ENCODE results near the gene MATN4.

MATN4 gene

DNA sequence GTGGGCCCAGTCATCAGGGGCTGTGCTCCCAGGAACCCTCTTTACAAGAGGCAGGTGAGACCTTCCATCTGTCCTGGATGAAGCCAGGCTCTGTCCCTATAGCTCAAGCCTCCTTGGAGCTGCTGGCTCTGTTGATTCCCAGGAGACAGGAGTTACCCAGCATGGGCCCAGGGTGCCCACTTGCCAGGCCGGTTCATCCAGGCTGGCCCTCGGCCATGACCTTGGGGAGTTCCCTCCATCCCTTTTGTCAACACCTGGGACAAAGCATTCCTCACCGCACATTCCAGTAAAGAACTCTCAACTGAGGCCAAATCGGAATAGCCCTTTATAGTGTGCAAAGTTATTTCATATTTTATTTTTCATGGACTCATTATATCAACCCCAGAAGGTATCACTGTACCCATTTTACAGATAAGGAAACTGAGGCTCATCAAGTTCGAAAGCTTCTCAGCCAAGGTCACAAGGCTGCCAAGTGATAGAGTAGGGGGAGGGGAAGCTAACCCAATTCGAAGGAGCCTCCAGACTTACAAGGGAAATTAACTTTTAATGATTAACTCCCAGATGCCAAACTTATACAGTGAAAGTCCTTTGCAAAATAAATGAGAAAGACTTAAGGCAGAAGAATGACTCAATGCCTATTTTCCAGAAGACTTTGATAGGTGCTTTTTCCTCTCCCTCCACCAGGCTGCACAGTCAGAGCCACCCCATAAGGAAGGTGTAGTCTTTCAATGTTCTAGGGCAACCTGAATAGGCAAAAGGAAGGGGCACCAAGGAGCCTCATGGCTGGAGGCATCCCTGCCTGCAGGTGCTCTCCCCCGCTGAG lies 21.6 kb upstream of the MATN4 start:
- Histone ChIP-seq H3K4ac (ENCODE audit: low read length) (no peak overlapping the region), H2BK12ac (ENCODE audit: low read length) (no peak overlapping the region), H3K4me2 (ENCODE audit: insufficient read depth, low read length, poor library complexity, severe bottlenecking) (no peak overlapping the region), H2BK5ac (ENCODE audit: low read length) (no peak overlapping the region), H3K9me3 (replicated peaks in 1 of 2; ENCODE audit: control insufficient read depth in 2 of 2, insufficient read depth in 1 of 2, low read depth in 1 of 2, low read length in 2 of 2) (no peaks in the 10 kb centered on the region), H2BK15ac (ENCODE audit: low read length) (no peak overlapping the region), H3K4me3 (ENCODE audit: low read length in 2 of 2) (no peak overlapping the region), H3K36me3 (replicated peaks in 1 of 2; ENCODE audit: control insufficient read depth in 2 of 2, insufficient read depth in 2 of 2, low read length in 2 of 2) (peaks cover 0 to 15% of the 10 kb centered on the region in 2 donors), H3K27me3 (ENCODE audit: control insufficient read depth in 3 of 3, insufficient read depth in 3 of 3, low read depth in 1 of 3, low read length in 3 of 3) (no peaks in the 10 kb centered on the region), H3K4me1 (ENCODE audit: control insufficient read depth in 2 of 2, insufficient read depth in 1 of 2, low read depth in 1 of 2, low read length in 2 of 2) (peaks cover 0 to 3% of the 10 kb centered on the region in 2 donors), H3K14ac (ENCODE audit: low read length) (no peak overlapping the region), H3K27ac (replicated peaks; ENCODE audit: low read length) (no peak overlapping the region), H3K23ac (ENCODE audit: low read depth, low read length, poor library complexity) (no peak overlapping the region), H2AK5ac (ENCODE audit: low read depth, low read length) (no peak overlapping the region), H2BK120ac (ENCODE audit: low read depth, low read length) (no peak overlapping the region), H2AFZ (ENCODE audit: low read length) (no peak overlapping the region), H3K9ac (ENCODE audit: low read depth, low read length, poor library complexity) (no peak overlapping the region), H3K18ac (ENCODE audit: low read length) (no peak overlapping the region), H4K8ac (ENCODE audit: low read depth, low read length) (no peak overlapping the region), H3K79me1 (ENCODE audit: low read depth, low read length) (no peaks in the 10 kb centered on the region), H4K91ac (ENCODE audit: low read depth, low read length, poor library complexity) (no peak overlapping the region)
- DNase-seq (ENCODE audit: low spot score), result no peak
- no CpG with 5 or more reads among the region's 7 CpGs for WGBS, 2 donors (ENCODE audit: extremely low coverage in 2 of 2, insufficient read length in 2 of 2, insufficient replicate concordance in 1 of 2)

DNA sequence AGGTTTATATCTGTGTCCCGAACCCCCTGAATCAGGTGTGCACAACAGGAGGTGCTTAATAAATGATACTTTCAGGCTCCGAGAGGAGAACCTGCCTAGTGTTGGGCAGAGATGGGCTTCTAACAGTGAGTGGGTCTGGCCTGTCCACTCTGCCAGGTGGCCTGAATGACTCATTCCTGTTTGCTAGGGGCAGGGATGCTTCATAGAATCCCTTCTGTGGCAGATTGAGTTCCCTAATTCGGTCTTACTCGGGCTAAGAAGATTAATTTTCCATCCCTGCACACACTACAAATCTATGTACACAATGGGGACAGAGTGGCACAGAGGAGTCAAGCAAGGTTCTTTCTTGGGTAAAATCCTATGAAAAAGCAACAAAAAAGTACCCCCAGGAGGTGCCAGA lies 20.4 kb upstream of the MATN4 start:
- Histone ChIP-seq H3K23ac (ENCODE audit: low read depth, low read length, poor library complexity) (no peak overlapping the region), H2BK12ac (ENCODE audit: low read length) (no peak overlapping the region), H3K14ac (ENCODE audit: low read length) (no peak overlapping the region), H3K4me2 (ENCODE audit: insufficient read depth, low read length, poor library complexity, severe bottlenecking) (no peak overlapping the region), H3K79me1 (ENCODE audit: low read depth, low read length) (no peaks in the 10 kb centered on the region), H2BK15ac (ENCODE audit: low read length) (no peak overlapping the region), H3K4me1 (ENCODE audit: control insufficient read depth in 2 of 2, insufficient read depth in 1 of 2, low read depth in 1 of 2, low read length in 2 of 2) (peaks cover 0 to 3% of the 10 kb centered on the region in 2 donors), H3K18ac (ENCODE audit: low read length) (no peak overlapping the region), H2BK120ac (ENCODE audit: low read depth, low read length) (no peak overlapping the region), H3K27me3 (ENCODE audit: control insufficient read depth in 3 of 3, insufficient read depth in 3 of 3, low read depth in 1 of 3, low read length in 3 of 3) (no peaks in the 10 kb centered on the region), H3K27ac (replicated peaks; ENCODE audit: low read length) (no peak overlapping the region), H3K9me3 (replicated peaks in 1 of 2; ENCODE audit: control insufficient read depth in 2 of 2, insufficient read depth in 1 of 2, low read depth in 1 of 2, low read length in 2 of 2) (no peaks in the 10 kb centered on the region), H4K8ac (ENCODE audit: low read depth, low read length) (no peak overlapping the region), H3K4me3 (ENCODE audit: low read length in 2 of 2) (no peak overlapping the region), H4K91ac (ENCODE audit: low read depth, low read length, poor library complexity) (no peak overlapping the region), H2AK5ac (ENCODE audit: low read depth, low read length) (no peak overlapping the region), H3K36me3 (replicated peaks in 1 of 2; ENCODE audit: control insufficient read depth in 2 of 2, insufficient read depth in 2 of 2, low read length in 2 of 2) (peaks cover 0 to 15% of the 10 kb centered on the region in 2 donors), H2BK5ac (ENCODE audit: low read length) (no peak overlapping the region), H3K4ac (ENCODE audit: low read length) (no peak overlapping the region), H3K9ac (ENCODE audit: low read depth, low read length, poor library complexity) (no peak overlapping the region), H2AFZ (ENCODE audit: low read length) (no peak overlapping the region)
- no peak for DNase-seq (ENCODE audit: low spot score)
- no CpG with 5 or more reads among the region's 4 CpGs for WGBS, 2 donors (ENCODE audit: extremely low coverage in 2 of 2, insufficient read length in 2 of 2, insufficient replicate concordance in 1 of 2)

GRCh38 chr20:45325371-45325770 lies 17.3 kb upstream of the MATN4 start:
- Histone ChIP-seq H4K8ac (ENCODE audit: low read depth, low read length) (no peak overlapping the region), H3K27me3 (ENCODE audit: control insufficient read depth in 3 of 3, insufficient read depth in 3 of 3, low read depth in 1 of 3, low read length in 3 of 3) (no peaks in the 10 kb centered on the region), H2BK5ac (ENCODE audit: low read length) (no peak overlapping the region), H2BK12ac (ENCODE audit: low read length) (no peak overlapping the region), H3K14ac (ENCODE audit: low read length) (no peak overlapping the region), H3K23ac (ENCODE audit: low read depth, low read length, poor library complexity) (no peak overlapping the region), H3K27ac (replicated peaks; ENCODE audit: low read length) (no peak overlapping the region), H2BK120ac (ENCODE audit: low read depth, low read length) (no peak overlapping the region), H2AK5ac (ENCODE audit: low read depth, low read length) (no peak overlapping the region), H3K9me3 (replicated peaks in 1 of 2; ENCODE audit: control insufficient read depth in 2 of 2, insufficient read depth in 1 of 2, low read depth in 1 of 2, low read length in 2 of 2) (no peaks in the 10 kb centered on the region), H3K4me1 (ENCODE audit: control insufficient read depth in 2 of 2, insufficient read depth in 1 of 2, low read depth in 1 of 2, low read length in 2 of 2) (peaks cover 0 to 3% of the 10 kb centered on the region in 2 donors), H3K4ac (ENCODE audit: low read length) (no peak overlapping the region), H3K79me1 (ENCODE audit: low read depth, low read length) (no peaks in the 10 kb centered on the region), H4K91ac (ENCODE audit: low read depth, low read length, poor library complexity) (no peak overlapping the region), H2BK15ac (ENCODE audit: low read length) (no peak overlapping the region), H3K18ac (ENCODE audit: low read length) (peak overlapping the region; percentile 35), H3K9ac (ENCODE audit: low read depth, low read length, poor library complexity) (no peak overlapping the region), H3K4me3 (ENCODE audit: low read length in 2 of 2) (no peak overlapping the region), H3K4me2 (ENCODE audit: insufficient read depth, low read length, poor library complexity, severe bottlenecking) (no peak overlapping the region), H2AFZ (ENCODE audit: low read length) (peak overlapping the region; percentile 25), H3K36me3 (replicated peaks in 1 of 2; ENCODE audit: control insufficient read depth in 2 of 2, insufficient read depth in 2 of 2, low read length in 2 of 2) (peaks cover 0 to 12% of the 10 kb centered on the region in 2 donors)
- WGBS, 2 donors (ENCODE audit: extremely low coverage in 2 of 2, insufficient read length in 2 of 2, insufficient replicate concordance in 1 of 2), result no CpG with 5 or more reads among the region's 6 CpGs
- DNase-seq (ENCODE audit: low spot score), result no peak

DNA sequence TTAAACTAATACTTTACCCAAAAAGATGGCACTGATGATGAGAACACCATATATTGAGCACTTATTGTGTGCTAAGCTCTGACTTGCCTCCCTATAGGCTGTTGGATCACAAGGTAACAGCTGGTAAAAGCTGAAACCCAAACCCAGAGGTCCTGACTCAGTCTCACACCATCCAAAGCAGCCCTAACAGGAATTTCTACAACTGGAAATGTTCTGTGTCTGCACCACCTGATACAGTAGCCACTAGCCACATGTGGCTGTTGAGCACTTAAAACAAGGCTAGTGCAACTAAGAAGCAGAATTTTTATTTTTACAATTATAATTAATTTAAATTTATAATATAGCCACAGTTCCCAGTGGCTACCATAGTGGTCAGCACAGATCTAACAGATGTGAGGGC lies 15.6 kb upstream of the MATN4 start:
- Histone ChIP-seq H3K4ac (ENCODE audit: low read length) (no peak overlapping the region), H3K18ac (ENCODE audit: low read length) (no peak overlapping the region), H2BK120ac (ENCODE audit: low read depth, low read length) (no peak overlapping the region), H3K4me2 (ENCODE audit: insufficient read depth, low read length, poor library complexity, severe bottlenecking) (no peak overlapping the region), H2BK5ac (ENCODE audit: low read length) (no peak overlapping the region), H3K9ac (ENCODE audit: low read depth, low read length, poor library complexity) (no peak overlapping the region), H2BK12ac (ENCODE audit: low read length) (no peak overlapping the region), H3K23ac (ENCODE audit: low read depth, low read length, poor library complexity) (no peak overlapping the region), H3K27me3 (ENCODE audit: control insufficient read depth in 3 of 3, insufficient read depth in 3 of 3, low read depth in 1 of 3, low read length in 3 of 3) (no peaks in the 10 kb centered on the region), H3K4me1 (ENCODE audit: control insufficient read depth in 2 of 2, insufficient read depth in 1 of 2, low read depth in 1 of 2, low read length in 2 of 2) (peaks cover 0 to 3% of the 10 kb centered on the region in 2 donors), H2BK15ac (ENCODE audit: low read length) (no peak overlapping the region), H2AK5ac (ENCODE audit: low read depth, low read length) (no peak overlapping the region), H4K8ac (ENCODE audit: low read depth, low read length) (no peak overlapping the region), H3K14ac (ENCODE audit: low read length) (no peak overlapping the region), H3K79me1 (ENCODE audit: low read depth, low read length) (no peaks in the 10 kb centered on the region), H3K4me3 (ENCODE audit: low read length in 2 of 2) (no peak overlapping the region), H3K27ac (replicated peaks; ENCODE audit: low read length) (no peak overlapping the region), H4K91ac (ENCODE audit: low read depth, low read length, poor library complexity) (no peak overlapping the region), H3K9me3 (replicated peaks in 1 of 2; ENCODE audit: control insufficient read depth in 2 of 2, insufficient read depth in 1 of 2, low read depth in 1 of 2, low read length in 2 of 2) (no peaks in the 10 kb centered on the region), H3K36me3 (replicated peaks in 1 of 2; ENCODE audit: control insufficient read depth in 2 of 2, insufficient read depth in 2 of 2, low read length in 2 of 2) (peaks cover 0 to 6% of the 10 kb centered on the region in 2 donors), H2AFZ (ENCODE audit: low read length) (no peak overlapping the region)
- no peak for DNase-seq (ENCODE audit: low spot score)
